Mesothelial cell of epicardium (in vitro differentiated cells): ENCODE results near the gene ZC3H18. TPM values are rescaled to one million over a fixed set of nuclear protein-coding genes. Genes with fewer than 3 reads are reported as not detected.

Experiments used
- DNase-seq, 2 experiments: peaks; one replicate each; pipeline ENCODE4 v3.0.0; 2021; ENCODE audit warnings: low spot score in 2 of 2; ENCODE audit not compliant: unreplicated experiment in 2 of 2
- H3K27ac Mint-ChIP-seq: 2 replicates; pipeline ENCODE4 v1.8.0; 2021; ENCODE audit warnings: mixed read lengths
- H3K27me3 Mint-ChIP-seq: 2 replicates; pipeline ENCODE4 v1.8.0; 2021; ENCODE audit warnings: low read depth, mixed read lengths
- H3K36me3 Mint-ChIP-seq: 2 replicates; pipeline ENCODE4 v1.8.0; 2021; ENCODE audit warnings: mixed read lengths
- H3K4me1 Mint-ChIP-seq: 2 replicates; pipeline ENCODE4 v1.8.0; 2021; ENCODE audit warnings: mixed read lengths
- H3K4me3 Mint-ChIP-seq: 2 replicates; pipeline ENCODE4 v1.8.0; 2021; ENCODE audit warnings: mild to moderate bottlenecking, moderate library complexity, mixed read lengths
- H3K9me3 Mint-ChIP-seq: 2 replicates; pipeline ENCODE4 v1.8.0; 2021; ENCODE audit warnings: mixed read lengths
- CTCF ChIP-seq: fragments of 200-600 bp; sonication (generic); IDR thresholded peaks from one replicate; pipeline ENCODE4 v1.5.0; 2021; ENCODE audit warnings: antibody characterized with exemption; ENCODE audit not compliant: unreplicated experiment
- total RNA-seq: library from RNA; stranded (reverse); gene quantifications from 3 replicates; pipeline ENCODE4 v1.2.1, GENCODE V29; 2021

Gene ZC3H18
- total RNA-seq, 1 donor from 2014 or later = 62.2 TPM

- Mint-ChIP-seq H3K36me3 (peaks cover 5% of the 10 kb centered on the region), H3K4me3 (no peak overlapping the region), H3K27me3 (no peaks in the 10 kb centered on the region), H3K27ac (no peak overlapping the region), H3K4me1 (no peaks in the 10 kb centered on the region), H3K9me3 (no peaks in the 10 kb centered on the region)
- no peak for TF ChIP-seq CTCF
- no peak for DNase-seq
Measured at GRCh38 chr16:88622125-88622524, 51.9 kb downstream of the ZC3H18 start.

GRCh38 chr16:88622866-88623265 lies 52.7 kb downstream of the ZC3H18 start:
- Mint-ChIP-seq H3K36me3 (peaks cover 9% of the 10 kb centered on the region), H3K4me1 (no peaks in the 10 kb centered on the region), H3K27ac (no peak overlapping the region), H3K9me3 (no peaks in the 10 kb centered on the region), H3K27me3 (no peaks in the 10 kb centered on the region), H3K4me3 (no peak overlapping the region)
- no peak for TF ChIP-seq CTCF
- DNase-seq = no peak

- Mint-ChIP-seq H3K4me1 (no peaks in the 10 kb centered on the region), H3K4me3 (no peak overlapping the region), H3K27me3 (no peaks in the 10 kb centered on the region), H3K36me3 (peaks cover 9% of the 10 kb centered on the region), H3K9me3 (no peaks in the 10 kb centered on the region), H3K27ac (no peak overlapping the region)
- DNase-seq = no peak
- no peak for TF ChIP-seq CTCF
Measured at GRCh38 chr16:88623858-88624257, 53.7 kb downstream of the ZC3H18 start.

- Mint-ChIP-seq H3K9me3 (no peaks in the 10 kb centered on the region), H3K36me3 (peaks cover 8% of the 10 kb centered on the region), H3K27me3 (no peaks in the 10 kb centered on the region), H3K4me3 (no peak overlapping the region), H3K4me1 (no peaks in the 10 kb centered on the region), H3K27ac (no peak overlapping the region)
- TF ChIP-seq CTCF = no peak
- no peak for DNase-seq
Measured at GRCh38 chr16:88624481-88624880, 54.3 kb downstream of the ZC3H18 start.

- H3K4me3 Mint-ChIP-seq = no peak overlapping the region
- DNase-seq = no peak
- no peaks in the 10 kb centered on the region for H3K4me1 Mint-ChIP-seq
- no peak for TF ChIP-seq CTCF
- no peak overlapping the region for H3K27ac Mint-ChIP-seq
- no peaks in the 10 kb centered on the region for H3K9me3 Mint-ChIP-seq
- peaks cover 10% of the 10 kb centered on the region for H3K36me3 Mint-ChIP-seq
- no peaks in the 10 kb centered on the region for H3K27me3 Mint-ChIP-seq
Measured at GRCh38 chr16:88624977-88625576, 54.9 kb downstream of the ZC3H18 start.

GRCh38 chr16:88626646-88627045 lies 56.4 kb downstream of the ZC3H18 start:
- Mint-ChIP-seq H3K9me3 (no peaks in the 10 kb centered on the region), H3K36me3 (peaks cover 10% of the 10 kb centered on the region), H3K27ac (no peak overlapping the region), H3K27me3 (no peaks in the 10 kb centered on the region), H3K4me3 (no peak overlapping the region), H3K4me1 (no peaks in the 10 kb centered on the region)
- no peak for TF ChIP-seq CTCF
- DNase-seq = no peak
